Prostate gland (tissue), 2 donors: ENCODE data around the gene SCAMP2.

Experiments used
- CTCF ChIP-seq, 4 experiments: fragments of 200-600 bp in 2 of 4; fragments of 450-650 bp in 2 of 4; sonication (generic) in 2 of 4; IDR thresholded peaks; 1 replicate in 3 of 4; 2 replicates in 1 of 4; pipeline ENCODE4 v1.5.1; 2016 to 2019; ENCODE audit warnings: antibody characterized with exemption in 4 of 4, mild to moderate bottlenecking in 2 of 4, moderate library complexity in 2 of 4
- POLR2A ChIP-seq: fragments of 450-650 bp; IDR thresholded peaks from one replicate; pipeline ENCODE4 v1.6.1; 2016; ENCODE audit warnings: antibody characterized with exemption, mild to moderate bottlenecking
- POLR2AphosphoS5 ChIP-seq: sonication (generic); formaldehyde crosslinking; IDR thresholded peaks from one replicate; pipeline ENCODE4 v1.6.1; 2017; ENCODE audit warnings: antibody characterized with exemption

- TF ChIP-seq POLR2A (no peak), CTCF (IDR thresholded peaks at IDR 0.05) (no peak), POLR2AphosphoS5 (no peak)
Measured at GRCh38 chr15:74872702-74873035, 496 bp downstream of the SCAMP2 start.
